ENCODE data around the gene SERTAD2.

Gene SERTAD2, protein sequence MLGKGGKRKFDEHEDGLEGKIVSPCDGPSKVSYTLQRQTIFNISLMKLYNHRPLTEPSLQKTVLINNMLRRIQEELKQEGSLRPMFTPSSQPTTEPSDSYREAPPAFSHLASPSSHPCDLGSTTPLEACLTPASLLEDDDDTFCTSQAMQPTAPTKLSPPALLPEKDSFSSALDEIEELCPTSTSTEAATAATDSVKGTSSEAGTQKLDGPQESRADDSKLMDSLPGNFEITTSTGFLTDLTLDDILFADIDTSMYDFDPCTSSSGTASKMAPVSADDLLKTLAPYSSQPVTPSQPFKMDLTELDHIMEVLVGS

DNA sequence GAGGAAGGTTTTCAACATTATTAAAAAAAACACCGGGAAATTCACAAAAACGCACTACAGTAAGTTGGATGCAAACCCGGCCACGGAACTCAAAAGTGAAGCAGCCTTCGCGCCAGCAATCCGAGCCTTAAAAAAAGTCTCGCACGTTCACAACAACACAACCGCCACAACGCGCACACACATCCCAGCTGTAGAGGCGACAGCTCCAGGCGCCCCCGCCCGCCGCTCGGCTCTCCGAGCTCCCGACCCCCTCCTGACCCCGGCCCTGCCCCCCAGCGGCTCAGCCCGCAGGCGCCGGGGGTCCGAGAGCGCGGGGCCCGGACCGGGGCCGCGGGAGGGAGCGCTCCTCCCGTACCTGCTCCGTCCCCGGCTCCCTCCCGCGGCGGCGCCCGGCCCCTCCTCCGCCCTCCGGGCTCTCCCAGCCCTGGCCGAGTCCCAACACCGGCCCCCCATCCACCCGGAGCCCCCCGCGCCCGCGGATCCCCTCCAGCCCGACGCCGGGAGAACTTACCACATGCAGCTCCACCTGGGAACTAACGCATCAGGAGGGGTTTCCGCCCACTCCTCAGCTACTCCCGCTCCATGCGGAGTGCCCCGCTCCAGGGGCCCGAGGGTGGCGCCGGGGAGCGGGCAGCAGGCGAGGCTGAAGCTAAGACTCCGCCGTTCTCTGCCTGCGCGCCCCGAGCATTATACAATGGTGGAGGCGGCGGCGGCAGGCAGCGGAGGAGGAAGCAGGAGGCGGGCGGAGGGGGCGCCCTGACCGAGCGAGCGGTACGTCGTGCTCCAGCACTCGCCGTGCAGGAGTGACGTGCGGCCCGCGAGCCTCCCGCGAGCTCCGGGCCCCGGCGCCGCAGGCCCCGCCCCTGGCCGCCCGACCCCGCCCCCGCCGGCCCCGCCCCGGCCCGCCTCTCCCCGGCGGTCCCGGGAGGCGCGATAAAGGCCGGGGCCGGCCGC is at the start of gene SERTAD2:
TSS of gene SERTAD2 (minus strand) at position 805 of the 954 bp plus-strand sequence. CDS start 17,042 bp downstream, outside the sequence.
- peak; percentile 97 for DNase-seq (ENCODE audit: low spot score)

DNA sequence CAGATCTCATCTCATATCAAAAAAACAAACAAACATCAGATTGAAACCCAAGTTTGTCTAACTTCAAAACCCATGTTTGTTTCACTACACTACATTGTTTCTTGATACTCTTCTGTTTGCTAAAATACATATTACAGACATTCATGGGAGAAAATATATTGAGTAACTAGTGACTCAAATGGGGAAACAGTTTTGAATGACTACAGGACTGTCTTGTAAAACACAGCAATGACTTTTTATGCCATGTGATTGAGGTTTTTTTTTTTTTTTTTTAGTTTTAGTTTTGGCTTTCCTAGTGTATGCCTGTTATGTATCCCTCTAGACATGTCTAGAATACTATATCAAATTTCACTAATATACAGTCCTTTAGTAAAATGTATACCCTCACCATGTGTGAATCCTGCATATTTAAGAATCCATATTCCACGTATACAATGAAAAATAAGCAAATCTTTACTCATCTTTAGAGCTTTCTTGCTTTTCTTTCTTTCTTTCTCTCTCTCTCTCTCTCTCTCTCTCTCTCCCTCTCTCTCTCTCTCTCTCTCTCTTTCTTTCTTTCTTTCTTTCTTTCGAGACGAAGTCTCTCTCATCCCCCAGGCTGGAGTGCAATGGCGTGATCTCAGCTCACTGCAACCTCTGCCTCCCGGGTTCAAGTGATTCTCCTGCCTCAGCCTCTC is 46.6 kb upstream of the SERTAD2 start:
- peak; percentile 12 for DNase-seq (ENCODE audit: low spot score)

DNA sequence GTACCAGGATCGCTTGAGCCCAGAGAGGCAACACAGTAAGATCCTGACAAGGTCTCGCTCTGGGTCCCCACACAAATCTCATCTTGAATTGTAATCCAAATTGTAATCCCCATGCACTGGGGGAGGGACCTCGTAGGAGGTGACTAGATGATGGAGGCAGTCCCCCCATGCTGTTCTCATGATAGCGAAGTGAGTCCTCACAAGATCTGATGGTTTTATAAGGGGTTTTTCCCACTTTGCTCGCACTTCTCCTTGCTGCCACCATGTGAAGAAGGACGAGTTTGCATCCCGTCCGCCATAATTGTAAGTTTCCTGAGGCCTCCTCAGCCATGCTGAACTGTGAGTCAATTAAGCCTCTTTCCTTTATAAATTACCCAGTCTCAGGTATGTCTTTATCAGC is 46.0 kb upstream of the SERTAD2 start:
- no peak for DNase-seq (ENCODE audit: low spot score)

DNA sequence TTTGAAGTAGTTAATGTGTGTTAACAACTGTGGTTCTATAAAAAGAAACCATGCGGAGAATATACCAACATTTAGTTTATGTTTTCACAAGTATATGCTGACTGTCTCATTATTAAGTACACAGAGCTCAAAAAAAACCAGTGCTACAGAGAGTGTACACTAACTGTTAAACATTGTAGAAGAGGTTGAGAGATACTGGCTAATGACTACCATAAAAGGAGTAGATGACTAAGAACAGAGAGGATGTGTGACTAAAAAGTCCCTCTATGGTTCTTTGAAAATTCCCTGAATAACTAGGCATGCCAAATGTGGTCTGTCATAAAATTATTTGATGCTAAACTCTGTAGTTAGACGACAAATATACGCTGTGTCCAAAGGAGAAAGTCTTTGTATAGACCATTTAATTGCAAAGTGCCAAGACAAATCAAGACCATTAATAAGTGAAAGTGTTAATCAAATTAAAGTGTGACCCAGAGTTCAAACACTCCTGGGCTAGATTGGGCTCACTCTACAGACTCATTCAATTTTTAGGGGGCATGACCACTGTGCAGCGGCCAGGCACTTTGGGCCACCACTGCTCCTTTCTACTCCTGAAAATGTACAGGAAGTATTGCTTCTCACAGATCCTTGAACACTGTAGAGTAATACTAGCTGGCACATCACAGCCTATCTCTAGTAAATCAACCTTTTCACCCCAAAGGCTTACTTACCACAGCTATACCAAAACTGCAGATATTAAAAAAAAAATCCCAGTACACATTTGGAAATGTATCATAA is 45.1 kb upstream of the SERTAD2 start:
- peak; percentile 73 for DNase-seq (ENCODE audit: low spot score)

GRCh38 chr2:64698177-64698643 is 44.5 kb upstream of the SERTAD2 start:
- no peak for DNase-seq (ENCODE audit: low spot score)

DNA sequence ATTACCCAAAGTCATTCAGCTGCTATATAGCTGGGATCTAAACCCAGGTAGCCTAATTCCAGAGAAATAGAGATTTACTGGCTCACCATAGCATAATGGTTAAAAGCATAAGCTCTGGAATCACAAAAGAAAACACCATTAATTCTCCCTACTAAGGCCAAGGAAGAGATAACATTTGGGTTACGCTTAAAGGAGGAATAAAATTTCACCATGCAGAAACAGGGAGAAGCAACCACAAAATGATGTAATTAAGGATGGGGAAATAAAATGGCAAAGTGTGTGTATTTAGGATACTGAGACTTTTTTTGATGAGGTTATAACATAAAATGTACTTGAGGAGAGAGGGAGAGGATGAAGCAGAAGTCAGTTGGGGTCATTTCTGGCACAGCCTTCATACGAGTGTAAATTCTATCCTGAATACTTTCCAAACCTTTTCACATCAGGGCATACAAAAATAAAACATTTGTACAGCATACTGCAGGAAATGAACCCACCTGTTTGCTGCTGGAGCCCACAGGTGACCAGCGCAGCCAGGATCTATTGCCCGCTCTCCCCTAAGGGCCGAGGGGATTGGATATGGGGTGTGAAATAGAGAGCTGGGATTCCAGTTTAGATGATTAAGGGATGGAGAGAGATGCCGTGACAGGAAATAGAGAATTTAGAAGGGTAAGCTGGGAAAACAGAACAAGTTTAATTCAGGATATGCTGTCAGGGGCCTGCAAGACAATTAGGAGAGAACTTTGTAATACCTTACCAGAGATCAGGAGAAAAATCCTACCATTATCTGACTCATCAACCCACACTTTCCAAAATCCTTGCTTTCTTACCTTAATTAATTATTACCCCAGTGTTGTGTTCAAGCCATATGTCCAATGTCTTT is 43.8 kb upstream of the SERTAD2 start:
- no peak for DNase-seq (ENCODE audit: low spot score)

- no peak for DNase-seq (ENCODE audit: low spot score)
These were observed 42.9 kb upstream of the SERTAD2 start for GRCh38 chr2:64696636-64697035.

- DNase-seq (ENCODE audit: low spot score) = peak; percentile 12
These were observed 42.1 kb upstream of the SERTAD2 start for GRCh38 chr2:64695721-64696261.

- DNase-seq (ENCODE audit: low spot score) = no peak
These were observed 38.7 kb upstream of the SERTAD2 start for GRCh38 chr2:64692401-64692800.

DNA sequence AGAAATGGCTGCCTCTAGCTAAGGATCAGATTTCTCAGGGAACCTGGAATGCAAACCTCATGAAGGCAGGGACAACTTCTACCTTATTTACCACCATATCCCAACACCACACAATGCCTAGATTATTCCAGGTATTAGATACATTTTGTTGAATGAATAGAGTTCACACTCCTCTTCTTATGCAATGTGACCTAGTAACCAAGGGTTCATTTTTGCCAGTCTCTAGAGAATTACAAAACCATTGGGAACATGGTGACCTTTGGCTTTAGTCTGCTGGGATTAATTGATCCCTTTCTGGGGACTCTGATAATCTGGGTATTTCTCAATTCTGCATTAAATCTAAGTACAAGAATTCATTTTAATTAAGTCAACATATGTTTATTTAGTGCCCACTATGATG is 35.2 kb upstream of the SERTAD2 start:
- no peak for DNase-seq (ENCODE audit: low spot score)

DNA sequence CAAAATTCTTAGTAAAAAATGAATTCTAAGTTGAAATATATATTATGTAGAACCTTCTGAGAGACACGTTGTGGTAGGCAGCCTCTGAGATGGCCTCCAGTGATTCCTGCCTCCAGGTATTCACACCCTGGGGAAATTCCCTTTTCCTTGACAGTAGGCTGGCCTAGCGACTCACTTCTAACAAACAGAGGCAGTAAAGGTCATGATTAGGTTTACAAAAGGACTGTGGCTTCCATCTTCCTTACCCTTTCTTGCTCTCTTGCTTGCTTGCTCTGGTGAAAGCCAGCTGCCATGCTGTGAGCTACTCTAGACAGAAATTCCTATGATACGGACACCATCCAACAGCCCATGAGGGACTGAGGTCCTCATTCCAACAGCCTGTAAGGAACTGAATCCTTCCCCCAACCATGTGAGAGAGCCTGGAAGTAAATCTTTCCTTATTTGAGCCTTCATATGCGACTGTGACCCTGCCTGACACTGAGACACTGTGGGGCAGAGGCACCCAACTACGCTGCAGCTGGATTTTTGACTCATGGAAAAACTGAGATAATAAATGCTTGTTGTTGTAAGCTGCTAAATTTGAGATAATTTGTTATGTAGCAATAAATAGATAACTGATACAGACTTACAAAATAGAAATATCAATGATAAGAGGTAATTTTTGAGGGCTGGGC is 32.7 kb upstream of the SERTAD2 start:
- no peak for DNase-seq (ENCODE audit: low spot score)

GRCh38 chr2:64685430-64685829 is 31.7 kb upstream of the SERTAD2 start:
- no peak for DNase-seq (ENCODE audit: low spot score)

DNA sequence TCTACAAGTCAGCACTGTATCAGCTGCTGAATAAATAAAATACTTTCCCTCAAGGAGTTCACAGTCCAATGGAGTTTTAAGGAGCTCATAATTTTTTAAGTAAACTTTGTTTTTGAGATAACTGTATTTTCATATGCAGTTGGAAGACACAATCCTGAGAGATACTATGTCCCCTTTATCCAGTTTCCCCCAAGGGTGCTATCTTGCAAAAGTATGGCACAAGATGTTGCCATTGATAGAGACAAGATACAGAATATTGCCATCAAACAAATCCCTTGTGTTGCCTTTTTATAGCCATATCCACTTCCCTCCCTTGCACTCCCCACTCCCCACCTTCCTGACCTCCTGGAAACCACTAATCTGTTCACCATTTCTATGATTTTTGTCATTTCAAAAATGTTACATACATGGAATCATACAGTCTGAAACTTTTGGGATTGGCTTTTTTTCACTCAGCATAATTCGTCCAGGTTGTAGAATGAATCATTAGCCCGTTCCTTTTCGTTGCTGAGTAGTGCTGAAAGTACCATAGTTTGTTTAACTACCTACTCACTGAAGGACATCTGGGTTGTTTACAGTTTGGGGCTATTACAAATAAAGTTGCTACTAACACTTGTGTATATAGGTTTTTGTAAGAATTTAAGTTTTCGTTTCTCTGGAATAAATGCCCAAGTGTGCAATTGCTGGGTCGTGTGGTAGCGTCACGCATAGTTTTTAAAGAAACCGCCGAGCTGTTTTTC is 30.2 kb upstream of the SERTAD2 start:
- DNase-seq (ENCODE audit: low spot score) = no peak

GRCh38 chr2:64681479-64681967 is 27.8 kb upstream of the SERTAD2 start:
- DNase-seq (ENCODE audit: low spot score) = no peak

DNA sequence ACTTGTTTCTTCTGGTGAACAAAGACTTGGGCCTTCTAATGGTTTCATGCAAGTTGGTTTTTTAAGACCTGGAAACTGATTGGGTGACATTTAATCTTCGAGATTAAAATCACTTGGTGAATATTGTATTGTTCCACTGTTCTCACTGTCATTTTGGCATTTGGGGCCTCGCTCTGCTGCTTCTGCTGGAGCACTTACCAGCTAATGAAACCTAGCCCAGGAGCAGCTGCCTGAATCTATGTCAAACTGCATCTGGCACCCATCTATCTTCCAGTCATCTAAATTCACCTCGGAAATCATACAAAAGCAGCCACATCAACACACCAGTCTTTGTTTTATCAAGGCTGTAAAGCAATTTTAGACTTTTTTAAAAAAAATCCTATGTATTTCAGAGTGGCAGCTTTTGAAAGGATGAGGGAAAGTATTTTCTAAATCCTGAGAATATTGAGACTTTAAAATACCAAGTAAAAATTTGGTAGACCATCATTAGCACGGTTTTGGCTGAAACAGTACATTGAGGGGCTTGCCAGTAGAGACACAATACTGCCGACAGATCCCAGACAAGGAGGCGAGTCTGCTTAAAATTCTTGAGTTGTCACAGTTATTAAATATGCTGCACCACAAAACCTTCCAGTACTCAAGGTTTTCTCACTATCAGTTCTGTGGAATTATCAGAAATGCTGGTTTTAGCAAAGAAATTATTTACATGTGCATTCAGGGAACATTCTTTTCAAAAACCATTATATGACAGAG is 26.1 kb upstream of the SERTAD2 start:
- no peak for DNase-seq (ENCODE audit: low spot score)

GRCh38 chr2:64678771-64679590 is 25.3 kb upstream of the SERTAD2 start:
- no peak for DNase-seq (ENCODE audit: low spot score)

- no peak for DNase-seq (ENCODE audit: low spot score)
These were observed 23.8 kb upstream of the SERTAD2 start for GRCh38 chr2:64677530-64677929.
